HEK293 (cell line): ENCODE measurements around the gene PALD1.

ENCODE experiments used
- CTCF ChIA-PET: fragments of 350-600 bp; formaldehyde crosslinking; extraction: SDS; loops from one replicate; lab custom pipeline; 2021; ENCODE audit warnings: antibody characterized with exemption; lab: Yijun Ruan, JAX
- POLR2A ChIA-PET: fragments of 300-600 bp; formaldehyde crosslinking; extraction: SDS; loops from one replicate; lab custom pipeline; 2020; ENCODE audit warnings: antibody characterized with exemption, inconsistent platforms; lab: Yijun Ruan, JAX
- H3K27ac ChIP-seq: fragments of 200-500 bp; sonication (Bioruptor generic); 2 replicates; pipeline ENCODE4 v1.5.1; 2014; ENCODE audit warnings: low read depth, low read length, control low read depth, inconsistent platforms; ENCODE audit errors: extremely low read depth
- H3K36me3 ChIP-seq, 2 experiments: fragments of 200-500 bp in 1 of 2; sonication (Bioruptor generic) in 1 of 2; 1 replicate in 1 of 2; 2 replicates in 1 of 2; pipeline ENCODE4 v1.5.1; 2014 to 2017; ENCODE audit warnings: inconsistent platforms in 2 of 2, low read length in 2 of 2; ENCODE audit not compliant: control insufficient read depth in 2 of 2, insufficient read depth in 1 of 2
- H3K4me1 ChIP-seq: fragments of 200-500 bp; sonication (Bioruptor generic); 2 replicates; pipeline ENCODE4 v1.5.1; 2014; ENCODE audit warnings: mild to moderate bottlenecking, low read length, inconsistent platforms; ENCODE audit not compliant: control insufficient read depth, insufficient read depth
- H3K4me3 ChIP-seq: 2 replicates; pipeline ENCODE4 v1.5.1; 2011; ENCODE audit warnings: low read depth, mild to moderate bottlenecking, control low read depth, low read length, moderate library complexity
- H3K9me3 ChIP-seq: fragments of 200-500 bp; sonication (Bioruptor generic); 2 replicates; pipeline ENCODE4 v1.5.1; 2014; ENCODE audit warnings: low read depth, low read length, inconsistent platforms; ENCODE audit not compliant: control insufficient read depth, insufficient read depth
- HIC1 ChIP-seq: fragments of 450-650 bp; formaldehyde crosslinking; IDR thresholded peaks from 2 replicates; pipeline ENCODE4 v1.5.1; 2016; ENCODE audit warnings: missing biosample characterization, missing genetic modification characterization
- RBAK ChIP-seq: fragments of 450-650 bp; formaldehyde crosslinking; IDR thresholded peaks from 2 replicates; pipeline ENCODE4 v1.5.1; 2016; ENCODE audit warnings: missing biosample characterization, missing genetic modification characterization
- SALL2 ChIP-seq: fragments of 450-650 bp; formaldehyde crosslinking; IDR thresholded peaks from 2 replicates; pipeline ENCODE4 v1.5.0; 2017; ENCODE audit warnings: missing biosample characterization, mild to moderate bottlenecking, missing genetic modification characterization, borderline replicate concordance
- ZBTB17 ChIP-seq: fragments of 450-650 bp; formaldehyde crosslinking; IDR thresholded peaks from 2 replicates; pipeline ENCODE4 v1.5.1; 2016; ENCODE audit warnings: missing biosample characterization, missing genetic modification characterization
- ZBTB20 ChIP-seq: fragments of 450-650 bp; formaldehyde crosslinking; IDR thresholded peaks from 2 replicates; pipeline ENCODE4 v1.5.1; 2016; ENCODE audit warnings: missing biosample characterization, missing genetic modification characterization
- ZNF112 ChIP-seq: fragments of 450-650 bp; formaldehyde crosslinking; IDR thresholded peaks from 2 replicates; pipeline ENCODE4 v1.5.0; 2017; ENCODE audit warnings: missing biosample characterization, missing genetic modification characterization
- ZNF140 ChIP-seq: fragments of 450-650 bp; formaldehyde crosslinking; IDR thresholded peaks from 2 replicates; pipeline ENCODE4 v1.5.1; 2016; ENCODE audit warnings: missing biosample characterization, missing genetic modification characterization
- ZNF214 ChIP-seq: fragments of 450-650 bp; formaldehyde crosslinking; IDR thresholded peaks from 2 replicates; pipeline ENCODE4 v1.5.1; 2017; ENCODE audit warnings: missing biosample characterization, mild to moderate bottlenecking, missing genetic modification characterization, borderline replicate concordance
- ZNF324 ChIP-seq: fragments of 450-650 bp; formaldehyde crosslinking; IDR thresholded peaks from 2 replicates; pipeline ENCODE4 v1.5.1; 2016; ENCODE audit warnings: missing biosample characterization, missing genetic modification characterization
- ZNF362 ChIP-seq: fragments of 450-650 bp; formaldehyde crosslinking; IDR thresholded peaks from 2 replicates; pipeline ENCODE4 v1.5.1; 2016; ENCODE audit warnings: missing biosample characterization, missing genetic modification characterization
- ZNF37A ChIP-seq: fragments of 450-650 bp; IDR thresholded peaks from 2 replicates; pipeline ENCODE4 v1.5.1; 2018; ENCODE audit warnings: missing biosample characterization, missing genetic modification characterization
- ZNF398 ChIP-seq: fragments of 450-650 bp; formaldehyde crosslinking; IDR thresholded peaks from 2 replicates; pipeline ENCODE4 v1.5.1; 2017; ENCODE audit warnings: missing biosample characterization, missing genetic modification characterization
- ZNF449 ChIP-seq: fragments of 450-650 bp; formaldehyde crosslinking; IDR thresholded peaks from 2 replicates; pipeline ENCODE4 v1.5.1; 2017; ENCODE audit warnings: missing biosample characterization, mild to moderate bottlenecking, missing genetic modification characterization, moderate library complexity
- ZNF48 ChIP-seq: fragments of 450-650 bp; formaldehyde crosslinking; IDR thresholded peaks from 2 replicates; pipeline ENCODE4 v1.5.1; 2016; ENCODE audit warnings: missing biosample characterization, missing genetic modification characterization
- ZNF555 ChIP-seq: fragments of 450-650 bp; formaldehyde crosslinking; conservative IDR thresholded peaks from 2 replicates; pipeline ENCODE4 v1.5.1; 2017; ENCODE audit warnings: missing biosample characterization, mild to moderate bottlenecking, missing genetic modification characterization, inconsistent platforms
- ZNF571 ChIP-seq: fragments of 450-650 bp; formaldehyde crosslinking; IDR thresholded peaks from 2 replicates; pipeline ENCODE4 v1.5.0; 2017; ENCODE audit warnings: missing biosample characterization, missing genetic modification characterization
- ZNF621 ChIP-seq: fragments of 450-650 bp; formaldehyde crosslinking; IDR thresholded peaks from 2 replicates; pipeline ENCODE4 v1.5.1; 2017; ENCODE audit warnings: missing biosample characterization, missing genetic modification characterization
- ZNF624 ChIP-seq: fragments of 450-650 bp; formaldehyde crosslinking; IDR thresholded peaks from 2 replicates; pipeline ENCODE4 v1.5.1; 2017; ENCODE audit warnings: missing biosample characterization, missing genetic modification characterization
- ZNF660 ChIP-seq: fragments of 450-650 bp; IDR thresholded peaks from 2 replicates; pipeline ENCODE4 v1.5.1; 2018; ENCODE audit warnings: missing biosample characterization, mild to moderate bottlenecking, missing genetic modification characterization

The PALD1 gene

GRCh38 chr10:70571636-70572439 lies 93.3 kb downstream of the PALD1 start:
- Histone ChIP-seq H3K9me3 (no peaks in the 10 kb centered on the region), H3K27ac (no peak overlapping the region), H3K4me3 (no peak overlapping the region), H3K4me1 (peaks cover 3% of the 10 kb centered on the region; the same call in 1 of the 2 replicates), H3K36me3 (peaks cover 0 to 9% of the 10 kb centered on the region in 2 experiments; a peak in 1 of 3 replicates)
- ChIA-PET CTCF (interaction anchor here (0.7 to 2.3 kb wide), 2 partner anchors 13 to 713 kb away, joined by 3 to 13 read pairs; no protein-coding TSS in a partner anchor), POLR2A (no interaction called here)
- no peak for TF ChIP-seq HIC1 (tag by site-specific recombination)
- TF ChIP-seq ZNF624 (tag by site-specific recombination), result no peak
- no peak for TF ChIP-seq ZBTB20 (tag by site-specific recombination)
- no peak for TF ChIP-seq ZNF140 (tag by site-specific recombination)
- TF ChIP-seq ZNF324 (tag by site-specific recombination), result no peak
- TF ChIP-seq SALL2, result no peak
- no peak for TF ChIP-seq ZNF362 (tag by site-specific recombination)
- no peak for TF ChIP-seq ZNF555 (tag by site-specific recombination)
- no peak for TF ChIP-seq ZNF571 (tag by site-specific recombination)

- H3K4me1 ChIP-seq, result peaks cover 9% of the 10 kb centered on the region; the same call in 1 of the 2 replicates
- POLR2A ChIA-PET, result no interaction called here
- no peak for TF ChIP-seq ZNF48 (tag by site-specific recombination)
- no peak for TF ChIP-seq ZNF449 (tag by site-specific recombination)
- no peak for TF ChIP-seq ZNF571 (tag by site-specific recombination)
- TF ChIP-seq RBAK (tag by site-specific recombination), result no peak
- no peak for TF ChIP-seq ZNF112
- no peak for TF ChIP-seq ZNF660 (tag by site-specific recombination)
- no peak for TF ChIP-seq ZNF214 (tag by site-specific recombination)
- no peak for TF ChIP-seq ZNF398 (tag by site-specific recombination)
- no peak for TF ChIP-seq ZNF621 (tag by site-specific recombination)
- TF ChIP-seq ZNF37A, result no peak
- no peak for TF ChIP-seq ZBTB17
Measured at GRCh38 chr10:70573599-70574506, 95.3 kb downstream of the PALD1 start.

More at GRCh38 chr10:70573599-70574506, 95.3 kb downstream of the PALD1 start:
- CTCF ChIA-PET, result interaction anchor here (0.7 to 1.4 kb wide), 2 partner anchors 13 to 25 kb away, joined by 3 to 4 read pairs; no protein-coding TSS in a partner anchor
- Histone ChIP-seq H3K9me3 (no peaks in the 10 kb centered on the region), H3K27ac (no peak overlapping the region), H3K36me3 (peaks cover 0 to 4% of the 10 kb centered on the region in 2 experiments; a peak in 1 of 3 replicates), H3K4me3 (no peak overlapping the region)
